Measurements from ENCODE around the gene FLG2. TPM values are rescaled to one million over a fixed set of nuclear protein-coding genes. Genes with fewer than 3 reads are reported as not detected.
"Not testable (repeated sequence)": the region's sequence is repeated elsewhere in the genome, so short reads cannot be mapped to it uniquely, and the experiment has no call there.

The FLG2 gene
- total RNA-seq, 1 donor from 2014 or later: not detected

DNA sequence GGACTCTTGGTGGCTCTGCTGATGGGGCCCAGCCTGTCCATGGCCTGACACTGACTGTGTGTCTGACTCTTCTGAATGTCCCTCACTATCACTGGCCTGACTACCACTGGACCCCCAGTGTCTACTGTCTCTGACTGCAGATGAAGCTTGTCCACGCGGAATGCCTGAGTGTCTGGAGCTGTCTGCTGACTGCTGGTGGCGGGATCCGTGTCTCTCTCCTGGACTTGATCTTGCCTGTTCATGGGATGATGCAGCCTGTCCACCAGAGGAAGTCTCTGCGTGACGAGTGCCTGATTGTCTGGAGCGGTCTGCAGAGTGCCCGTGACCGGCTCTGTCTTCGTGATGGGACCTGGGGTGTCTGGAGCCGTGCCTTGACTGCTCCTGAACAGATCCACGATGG is 55.0 kb downstream of the FLG2 start:
- not testable (repeated sequence) for H3K27ac Mint-ChIP-seq; DNase-seq (ENCODE audit: low spot score, unreplicated experiment); H3K27me3 Mint-ChIP-seq; H3K4me3 Mint-ChIP-seq (ENCODE audit: low read depth); H3K4me1 Mint-ChIP-seq (ENCODE audit: low read depth); H3K36me3 Mint-ChIP-seq (ENCODE audit: insufficient read depth)
- peaks cover 54% of the 10 kb centered on the region for H3K9me3 Mint-ChIP-seq (ENCODE audit: low read depth)

DNA sequence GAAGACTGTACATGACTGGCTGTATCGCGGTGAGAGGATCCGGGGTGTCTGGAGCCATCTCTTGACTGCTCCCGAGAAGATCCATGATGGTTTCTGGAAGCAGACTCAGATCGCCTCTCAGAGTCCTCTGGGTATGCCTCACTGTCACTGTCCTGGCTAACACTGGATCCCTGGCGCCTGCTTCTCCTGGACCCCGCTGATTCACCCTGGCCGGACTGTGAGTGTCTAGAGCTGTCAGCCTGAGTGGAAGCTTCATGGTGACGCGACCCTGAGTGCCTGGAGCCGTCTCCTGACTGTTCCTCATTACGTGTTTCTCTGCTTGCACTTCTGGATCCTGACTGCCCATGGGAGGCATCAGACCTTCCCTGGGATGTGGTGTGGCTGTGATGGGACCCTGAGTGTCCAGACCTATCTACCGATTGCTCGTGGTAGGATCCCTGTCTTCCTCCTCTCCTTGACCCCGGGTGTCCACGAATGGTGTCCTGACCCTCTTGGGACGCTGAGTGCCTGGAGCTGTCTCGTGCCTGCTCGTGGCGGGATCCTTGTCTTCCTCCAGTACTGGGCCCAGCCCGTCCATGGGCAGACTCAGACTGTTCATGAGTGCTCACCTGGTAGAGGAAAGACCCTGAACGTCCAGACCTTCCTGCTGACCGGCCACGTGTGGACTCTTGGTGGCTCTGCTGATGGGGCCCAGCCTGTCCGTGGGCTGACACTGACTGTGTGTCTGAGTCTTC is 56.5 kb downstream of the FLG2 start:
- H3K4me1 Mint-ChIP-seq (ENCODE audit: low read depth); H3K36me3 Mint-ChIP-seq (ENCODE audit: insufficient read depth); H3K27ac Mint-ChIP-seq; H3K27me3 Mint-ChIP-seq; H3K4me3 Mint-ChIP-seq (ENCODE audit: low read depth); DNase-seq (ENCODE audit: low spot score, unreplicated experiment): not testable (repeated sequence)
- peaks cover 49% of the 10 kb centered on the region for H3K9me3 Mint-ChIP-seq (ENCODE audit: low read depth)

Other genes starting within 250 kb of the FLG2 start
- not detected in 2 replicates for gene TCHH, start 244.6 kb downstream of the FLG2 start, total RNA-seq
- not detected in 2 replicates for gene RPTN, start 200.8 kb downstream of the FLG2 start, total RNA-seq
- not detected in 2 replicates for gene HRNR, start 135.8 kb downstream of the FLG2 start, total RNA-seq
- not detected in 2 replicates for gene FLG, start 34.8 kb downstream of the FLG2 start, total RNA-seq
- gene CRNN, start 54.3 kb upstream of the FLG2 start, total RNA-seq: not detected in 2 replicates
- gene LCE5A, start 150.8 kb upstream of the FLG2 start, total RNA-seq: not detected in 2 replicates
- not detected in 2 replicates for gene CRCT1, start 154.5 kb upstream of the FLG2 start, total RNA-seq
- not detected in 2 replicates for gene LCE3E, start 206.8 kb upstream of the FLG2 start, total RNA-seq
- not detected in 2 replicates for gene LCE3D, start 220.5 kb upstream of the FLG2 start, total RNA-seq
- not detected in 2 replicates for gene LCE3C, start 240.2 kb upstream of the FLG2 start, total RNA-seq